Measurements from ENCODE around the gene ARHGAP18.

ARHGAP18 gene

GRCh38 chr6:129643176-129643575, 66.8 kb downstream of the ARHGAP18 start:
- H3K27ac Mint-ChIP-seq: no peak overlapping the region
- H3K27me3 Mint-ChIP-seq (ENCODE audit: low read depth): peaks cover 5% of the 10 kb centered on the region
- no peaks in the 10 kb centered on the region for H3K9me3 Mint-ChIP-seq
- H3K4me1 Mint-ChIP-seq (ENCODE audit: low read depth): no peaks in the 10 kb centered on the region
- peaks cover 9% of the 10 kb centered on the region for H3K36me3 Mint-ChIP-seq (ENCODE audit: low read depth)
- no peak overlapping the region for H3K4me3 Mint-ChIP-seq

- no peak overlapping the region for H3K4me3 Mint-ChIP-seq
- no peaks in the 10 kb centered on the region for H3K4me1 Mint-ChIP-seq (ENCODE audit: low read depth)
- H3K27ac Mint-ChIP-seq: no peak overlapping the region
- H3K27me3 Mint-ChIP-seq (ENCODE audit: low read depth): peaks cover 5% of the 10 kb centered on the region
- no peaks in the 10 kb centered on the region for H3K9me3 Mint-ChIP-seq
- peaks cover 13% of the 10 kb centered on the region for H3K36me3 Mint-ChIP-seq (ENCODE audit: low read depth)
Observed at GRCh38 chr6:129642322-129642721, 67.7 kb downstream of the ARHGAP18 start.

GRCh38 chr6:129641344-129641743, 68.6 kb downstream of the ARHGAP18 start:
- Mint-ChIP-seq H3K9me3 (no peaks in the 10 kb centered on the region), H3K4me1 (ENCODE audit: low read depth) (no peaks in the 10 kb centered on the region), H3K4me3 (no peak overlapping the region), H3K27me3 (ENCODE audit: low read depth) (peaks cover 5% of the 10 kb centered on the region), H3K36me3 (ENCODE audit: low read depth) (peaks cover 15% of the 10 kb centered on the region), H3K27ac (no peak overlapping the region)

- peaks cover 18% of the 10 kb centered on the region for H3K36me3 Mint-ChIP-seq (ENCODE audit: low read depth)
Observed at GRCh38 chr6:129638686-129639085, 71.3 kb downstream of the ARHGAP18 start.

GRCh38 chr6:129638055-129638684, 71.8 kb downstream of the ARHGAP18 start:
- Mint-ChIP-seq H3K4me1 (ENCODE audit: low read depth) (no peaks in the 10 kb centered on the region), H3K4me3 (no peak overlapping the region), H3K36me3 (ENCODE audit: low read depth) (peaks cover 18% of the 10 kb centered on the region), H3K27ac (no peak overlapping the region), H3K27me3 (ENCODE audit: low read depth) (no peaks in the 10 kb centered on the region), H3K9me3 (no peaks in the 10 kb centered on the region)

More at GRCh38 chr6:129638686-129639085, 71.3 kb downstream of the ARHGAP18 start:
- no peak overlapping the region for H3K4me3 Mint-ChIP-seq
- H3K27me3 Mint-ChIP-seq (ENCODE audit: low read depth): no peaks in the 10 kb centered on the region
- no peaks in the 10 kb centered on the region for H3K9me3 Mint-ChIP-seq
- H3K27ac Mint-ChIP-seq: no peak overlapping the region
- H3K4me1 Mint-ChIP-seq (ENCODE audit: low read depth): no peaks in the 10 kb centered on the region

- H3K9me3 Mint-ChIP-seq: no peaks in the 10 kb centered on the region
- no peaks in the 10 kb centered on the region for H3K27me3 Mint-ChIP-seq (ENCODE audit: low read depth)
- H3K4me3 Mint-ChIP-seq: no peak overlapping the region
- H3K4me1 Mint-ChIP-seq (ENCODE audit: low read depth): no peaks in the 10 kb centered on the region
- no peak overlapping the region for H3K27ac Mint-ChIP-seq
- peaks cover 18% of the 10 kb centered on the region for H3K36me3 Mint-ChIP-seq (ENCODE audit: low read depth)
Observed at GRCh38 chr6:129637340-129638054, 72.5 kb downstream of the ARHGAP18 start.

- H3K27me3 Mint-ChIP-seq (ENCODE audit: low read depth): no peaks in the 10 kb centered on the region
- H3K9me3 Mint-ChIP-seq: no peaks in the 10 kb centered on the region
- no peak overlapping the region for H3K4me3 Mint-ChIP-seq
- no peaks in the 10 kb centered on the region for H3K4me1 Mint-ChIP-seq (ENCODE audit: low read depth)
- peaks cover 13% of the 10 kb centered on the region for H3K36me3 Mint-ChIP-seq (ENCODE audit: low read depth)
- no peak overlapping the region for H3K27ac Mint-ChIP-seq
Observed at GRCh38 chr6:129635396-129636130, 74.4 kb downstream of the ARHGAP18 start.

GRCh38 chr6:129634411-129635230, 75.4 kb downstream of the ARHGAP18 start:
- no peak overlapping the region for H3K27ac Mint-ChIP-seq
- no peaks in the 10 kb centered on the region for H3K27me3 Mint-ChIP-seq (ENCODE audit: low read depth)
- H3K9me3 Mint-ChIP-seq: no peaks in the 10 kb centered on the region
- H3K4me1 Mint-ChIP-seq (ENCODE audit: low read depth): no peaks in the 10 kb centered on the region
- H3K36me3 Mint-ChIP-seq (ENCODE audit: low read depth): peaks cover 13% of the 10 kb centered on the region
- H3K4me3 Mint-ChIP-seq: no peak overlapping the region

- H3K27ac Mint-ChIP-seq: no peak overlapping the region
- no peak overlapping the region for H3K4me3 Mint-ChIP-seq
- no peaks in the 10 kb centered on the region for H3K9me3 Mint-ChIP-seq
- H3K4me1 Mint-ChIP-seq (ENCODE audit: low read depth): no peaks in the 10 kb centered on the region
- no peaks in the 10 kb centered on the region for H3K27me3 Mint-ChIP-seq (ENCODE audit: low read depth)
- peaks cover 14% of the 10 kb centered on the region for H3K36me3 Mint-ChIP-seq (ENCODE audit: low read depth)
Observed at GRCh38 chr6:129633529-129633928, 76.4 kb downstream of the ARHGAP18 start.

GRCh38 chr6:129632172-129632613, 77.8 kb downstream of the ARHGAP18 start:
- Mint-ChIP-seq H3K4me3 (no peak overlapping the region), H3K36me3 (ENCODE audit: low read depth) (peaks cover 10% of the 10 kb centered on the region), H3K27ac (no peak overlapping the region), H3K4me1 (ENCODE audit: low read depth) (no peaks in the 10 kb centered on the region), H3K9me3 (no peaks in the 10 kb centered on the region), H3K27me3 (ENCODE audit: low read depth) (no peaks in the 10 kb centered on the region)

- Mint-ChIP-seq H3K4me3 (no peak overlapping the region), H3K36me3 (ENCODE audit: low read depth) (peaks cover 9% of the 10 kb centered on the region), H3K27me3 (ENCODE audit: low read depth) (no peaks in the 10 kb centered on the region)
Observed at GRCh38 chr6:129631070-129631469, 78.9 kb downstream of the ARHGAP18 start.

GRCh38 chr6:129630596-129630995, 79.4 kb downstream of the ARHGAP18 start:
- no peaks in the 10 kb centered on the region for H3K9me3 Mint-ChIP-seq
- no peaks in the 10 kb centered on the region for H3K4me1 Mint-ChIP-seq (ENCODE audit: low read depth)
- H3K36me3 Mint-ChIP-seq (ENCODE audit: low read depth): peaks cover 7% of the 10 kb centered on the region
- no peak overlapping the region for H3K27ac Mint-ChIP-seq
- no peak overlapping the region for H3K4me3 Mint-ChIP-seq
- H3K27me3 Mint-ChIP-seq (ENCODE audit: low read depth): no peaks in the 10 kb centered on the region

More at GRCh38 chr6:129631070-129631469, 78.9 kb downstream of the ARHGAP18 start:
- H3K4me1 Mint-ChIP-seq (ENCODE audit: low read depth): no peaks in the 10 kb centered on the region
- no peaks in the 10 kb centered on the region for H3K9me3 Mint-ChIP-seq
- no peak overlapping the region for H3K27ac Mint-ChIP-seq

- Mint-ChIP-seq H3K9me3 (no peaks in the 10 kb centered on the region), H3K4me3 (no peak overlapping the region), H3K27me3 (ENCODE audit: low read depth) (no peaks in the 10 kb centered on the region), H3K36me3 (ENCODE audit: low read depth) (peaks cover 7% of the 10 kb centered on the region), H3K4me1 (ENCODE audit: low read depth) (no peaks in the 10 kb centered on the region), H3K27ac (no peak overlapping the region)
Observed at GRCh38 chr6:129628101-129628815, 81.7 kb downstream of the ARHGAP18 start.

GRCh38 chr6:129624488-129624887, 85.5 kb downstream of the ARHGAP18 start:
- Mint-ChIP-seq H3K27ac (no peak overlapping the region), H3K4me3 (no peak overlapping the region), H3K27me3 (ENCODE audit: low read depth) (no peaks in the 10 kb centered on the region), H3K9me3 (no peaks in the 10 kb centered on the region), H3K4me1 (ENCODE audit: low read depth) (no peaks in the 10 kb centered on the region), H3K36me3 (ENCODE audit: low read depth) (peaks cover 7% of the 10 kb centered on the region)

All from T-helper 1 cell treated with Interleukin-12 subunit alpha and Interleukin-12 subunit beta and Interleukin-4 antibody, amounts not matched to agents 30 μg/mL and 1 μg/mL, for 36 hours (primary cell).